K562 (cell line): ENCODE results near the gene SLX9. TPM values are rescaled to one million over a fixed set of nuclear protein-coding genes. Genes with fewer than 3 reads are reported as not detected.

Source experiments
- ATF1 ChIP-seq, 2 experiments: fragments of 450-650 bp in 1 of 2; IDR thresholded peaks; 2 replicates each; pipeline ENCODE4 v1.6.1; 2016; ENCODE audit warnings: missing compliant biosample characterization in 1 of 2, missing genetic modification characterization in 1 of 2
- BMI1 ChIP-seq: fragments of 150-350 bp; IDR thresholded peaks from 2 replicates; pipeline ENCODE4 v1.6.1; 2014; ENCODE audit warnings: low read length
- ELK3 ChIP-seq: fragments of 450-650 bp; formaldehyde crosslinking; IDR thresholded peaks from 2 replicates; pipeline ENCODE4 v1.4.0; 2020; ENCODE audit warnings: mild to moderate bottlenecking
- GATA2 ChIP-seq: sonication (generic); formaldehyde crosslinking; IDR thresholded peaks from 2 replicates; pipeline ENCODE4 v1.4.0; 2020; ENCODE audit warnings: mild to moderate bottlenecking, missing genetic modification reagents
- PHB2 ChIP-seq: fragments of 450-650 bp; IDR thresholded peaks from 2 replicates; pipeline ENCODE4 v1.6.1; 2017; ENCODE audit warnings: low read depth
- PHF20 ChIP-seq: fragments of 450-650 bp; IDR thresholded peaks from 2 replicates; pipeline ENCODE4 v1.6.1; 2018; ENCODE audit not compliant: partially characterized antibody
- RFX1 ChIP-seq: fragments of 450-650 bp; IDR thresholded peaks from 2 replicates; pipeline ENCODE4 v1.6.1; 2016; ENCODE audit warnings: mild to moderate bottlenecking, moderate library complexity
- SMARCE1 ChIP-seq: fragments of 450-650 bp; IDR thresholded peaks from 2 replicates; pipeline ENCODE4 v1.7.1; 2016; ENCODE audit warnings: mild to moderate bottlenecking
- SNIP1 ChIP-seq: fragments of 450-650 bp; IDR thresholded peaks from 2 replicates; pipeline ENCODE4 v1.7.1; 2017; ENCODE audit warnings: low read depth, mild to moderate bottlenecking
- SPI1 ChIP-seq: IDR thresholded peaks from 2 replicates; pipeline ENCODE4 v1.6.1; 2011; ENCODE audit warnings: low read depth, low read length, control low read depth, borderline replicate concordance
- SRSF3 ChIP-seq: fragments of 200-400 bp; formaldehyde crosslinking; IDR thresholded peaks from 2 replicates; pipeline ENCODE4 v1.6.1; 2016; ENCODE audit warnings: mild to moderate bottlenecking, low read length, moderate library complexity; ENCODE audit not compliant: insufficient read depth
- TCF7L2 ChIP-seq: fragments of 150-350 bp; IDR thresholded peaks from 2 replicates; pipeline ENCODE4 v1.6.1; 2016; ENCODE audit warnings: low read depth, mild to moderate bottlenecking, low read length, moderate library complexity
- ZNF140 ChIP-seq: fragments of 250-450 bp; sonication (Bioruptor Pico); IDR thresholded peaks from 2 replicates; pipeline ENCODE4 v1.8.0; 2021; ENCODE audit warnings: moderate library complexity, mild to moderate bottlenecking, inconsistent platforms
- ZNF280B ChIP-seq: fragments of 250-450 bp; sonication (Bioruptor Pico); IDR thresholded peaks from 2 replicates; pipeline ENCODE4 v1.5.1; 2021; ENCODE audit warnings: mild to moderate bottlenecking
- ZNF445 ChIP-seq: fragments of 250-450 bp; sonication (Bioruptor Pico); IDR thresholded peaks from 2 replicates; pipeline ENCODE4 v1.4.0; 2020; ENCODE audit warnings: low read depth, mild to moderate bottlenecking, moderate library complexity
- ZNF518B ChIP-seq: fragments of 250-450 bp; sonication (Bioruptor Pico); IDR thresholded peaks from 2 replicates; pipeline ENCODE4 v1.5.0; 2021; ENCODE audit warnings: mild to moderate bottlenecking, moderate library complexity
- polyA plus RNA-seq, 8 experiments: library from polyadenylated mRNA; depleted of rRNA in 4 of 8; stranded (reverse) in 5 of 8; unstranded in 3 of 8; fragments of >200 nt; fragmentation: Nextera tagmentation in 2 of 8; fragmentation: Illumina TruSeq in 1 of 8; extraction: Ambion mirVana in 2 of 8; extraction: Trizol in 1 of 8; gene quantifications; 2 replicates each; pipeline versions ENCODE4 v1.2.1 to v1.2.3, GENCODE V29; 2011 to 2014; ENCODE audit warnings: inconsistent platforms in 1 of 8, missing spikeins in 1 of 8
- total RNA-seq, 7 experiments: library from RNA; depleted of rRNA in 6 of 7; stranded (reverse); fragments of >200 nt in 6 of 7; fragmentation: Illumina TruSeq in 2 of 7; extraction: Trizol in 2 of 7; gene quantifications; 2 replicates each; pipeline versions ENCODE4 v1.2.1 to v1.2.3, GENCODE V29; 2011 to 2021; ENCODE audit warnings: low replicate concordance in 1 of 7
- TF ChIP-seq, protein P1 (sequence below): fragments of 250-450 bp; sonication (Bioruptor Pico); IDR thresholded peaks from 2 replicates; pipeline ENCODE4 v1.4.0; 2020

The SLX9 gene
- total and polyA plus RNA-seq, 9 of the 15 experiments (the other 6 are each of a cell fraction or from before 2014, with no cell fraction given), result 1.2 to 75.5 (median 16.5) TPM

GRCh38 chr21:44939532-44940115 is at the start of gene SLX9 (continued):
- TF ChIP-seq ZNF518B (CRISPR knock-in tag), result no peak
- no peak for TF ChIP-seq SNIP1
- TF ChIP-seq ATF1 (CRISPR knock-in tag; IDR thresholded peaks at IDR 0.05), result no peak
- TF ChIP-seq ATF1 (tag; IDR thresholded peaks at IDR 0.05), result peak; percentile 75
- no peak for TF ChIP-seq ZNF280B (CRISPR knock-in tag)
- no peak for TF ChIP-seq SRSF3
- peak; percentile 94 for TF ChIP-seq PHF20
- TF ChIP-seq SPI1, result peak; percentile 11; the same call in 1 of the 2 replicates
- TF ChIP-seq RFX1, result no peak
- TF ChIP-seq PHB2, result no peak
- TF ChIP-seq ZNF445 (CRISPR knock-in tag), result no peak
- TF ChIP-seq ZNF140, result no peak
- no peak for TF ChIP-seq BMI1
- no peak for TF ChIP-seq TCF7L2
- 0 out of 2 replicates have a peak, but pooled peaks have one; percentile 51 for TF ChIP-seq SMARCE1
- no peak for TF ChIP-seq ELK3
- TF ChIP-seq, protein P1, sequence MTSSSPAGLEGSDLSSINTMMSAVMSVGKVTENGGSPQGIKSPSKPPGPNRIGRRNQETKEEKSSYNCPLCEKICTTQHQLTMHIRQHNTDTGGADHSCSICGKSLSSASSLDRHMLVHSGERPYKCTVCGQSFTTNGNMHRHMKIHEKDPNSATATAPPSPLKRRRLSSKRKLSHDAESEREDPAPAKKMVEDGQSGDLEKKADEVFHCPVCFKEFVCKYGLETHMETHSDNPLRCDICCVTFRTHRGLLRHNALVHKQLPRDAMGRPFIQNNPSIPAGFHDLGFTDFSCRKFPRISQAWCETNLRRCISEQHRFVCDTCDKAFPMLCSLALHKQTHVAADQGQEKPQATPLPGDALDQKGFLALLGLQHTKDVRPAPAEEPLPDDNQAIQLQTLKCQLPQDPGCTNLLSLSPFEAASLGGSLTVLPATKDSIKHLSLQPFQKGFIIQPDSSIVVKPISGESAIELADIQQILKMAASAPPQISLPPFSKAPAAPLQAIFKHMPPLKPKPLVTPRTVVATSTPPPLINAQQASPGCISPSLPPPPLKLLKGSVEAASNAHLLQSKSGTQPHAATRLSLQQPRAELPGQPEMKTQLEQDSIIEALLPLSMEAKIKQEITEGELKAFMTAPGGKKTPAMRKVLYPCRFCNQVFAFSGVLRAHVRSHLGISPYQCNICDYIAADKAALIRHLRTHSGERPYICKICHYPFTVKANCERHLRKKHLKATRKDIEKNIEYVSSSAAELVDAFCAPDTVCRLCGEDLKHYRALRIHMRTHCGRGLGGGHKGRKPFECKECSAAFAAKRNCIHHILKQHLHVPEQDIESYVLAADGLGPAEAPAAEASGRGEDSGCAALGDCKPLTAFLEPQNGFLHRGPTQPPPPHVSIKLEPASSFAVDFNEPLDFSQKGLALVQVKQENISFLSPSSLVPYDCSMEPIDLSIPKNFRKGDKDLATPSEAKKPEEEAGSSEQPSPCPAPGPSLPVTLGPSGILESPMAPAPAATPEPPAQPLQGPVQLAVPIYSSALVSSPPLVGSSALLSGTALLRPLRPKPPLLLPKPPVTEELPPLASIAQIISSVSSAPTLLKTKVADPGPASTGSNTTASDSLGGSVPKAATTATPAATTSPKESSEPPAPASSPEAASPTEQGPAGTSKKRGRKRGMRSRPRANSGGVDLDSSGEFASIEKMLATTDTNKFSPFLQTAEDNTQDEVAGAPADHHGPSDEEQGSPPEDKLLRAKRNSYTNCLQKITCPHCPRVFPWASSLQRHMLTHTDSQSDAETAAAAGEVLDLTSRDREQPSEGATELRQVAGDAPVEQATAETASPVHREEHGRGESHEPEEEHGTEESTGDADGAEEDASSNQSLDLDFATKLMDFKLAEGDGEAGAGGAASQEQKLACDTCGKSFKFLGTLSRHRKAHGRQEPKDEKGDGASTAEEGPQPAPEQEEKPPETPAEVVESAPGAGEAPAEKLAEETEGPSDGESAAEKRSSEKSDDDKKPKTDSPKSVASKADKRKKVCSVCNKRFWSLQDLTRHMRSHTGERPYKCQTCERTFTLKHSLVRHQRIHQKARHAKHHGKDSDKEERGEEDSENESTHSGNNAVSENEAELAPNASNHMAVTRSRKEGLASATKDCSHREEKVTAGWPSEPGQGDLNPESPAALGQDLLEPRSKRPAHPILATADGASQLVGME (CRISPR knock-in tag), result peak; percentile 93
- no peak for TF ChIP-seq GATA2 (CRISPR knock-in tag)
